Esophagus squamous epithelium (tissue), 4 donors: ENCODE measurements around the gene IGFBP5.

Experiments used
- CTCF ChIP-seq, 6 experiments: fragments of 450-650 bp in 4 of 6; fragments of 200-600 bp in 2 of 6; sonication (generic) in 2 of 6; IDR thresholded peaks; one replicate each; pipeline ENCODE4 v1.5.1; 2016 to 2019; ENCODE audit warnings: antibody characterized with exemption in 6 of 6, mild to moderate bottlenecking in 4 of 6, moderate library complexity in 4 of 6
- POLR2A ChIP-seq, 4 donors: fragments of 450-650 bp; IDR thresholded peaks; one replicate each; pipeline ENCODE4 v1.6.1; 2017; ENCODE audit warnings: antibody characterized with exemption in 4 of 4, mild to moderate bottlenecking in 4 of 4, moderate library complexity in 3 of 4

GRCh38 chr2:216637472-216637871, 57.9 kb downstream of the IGFBP5 start:
- TF ChIP-seq CTCF (IDR thresholded peaks at IDR 0.05): no peak
- TF ChIP-seq POLR2A (IDR thresholded peaks at IDR 0.05): no peak
